NCI-H1417 treated with DMSO at 0.1 percent for 48 hours (cell line): Measurements from ENCODE around the gene MSX1.

Experiments used
- DNase-seq: peaks from one replicate; lab custom pipeline; 2025; lab: John Stamatoyannopoulos, UW

Gene MSX1

DNA sequence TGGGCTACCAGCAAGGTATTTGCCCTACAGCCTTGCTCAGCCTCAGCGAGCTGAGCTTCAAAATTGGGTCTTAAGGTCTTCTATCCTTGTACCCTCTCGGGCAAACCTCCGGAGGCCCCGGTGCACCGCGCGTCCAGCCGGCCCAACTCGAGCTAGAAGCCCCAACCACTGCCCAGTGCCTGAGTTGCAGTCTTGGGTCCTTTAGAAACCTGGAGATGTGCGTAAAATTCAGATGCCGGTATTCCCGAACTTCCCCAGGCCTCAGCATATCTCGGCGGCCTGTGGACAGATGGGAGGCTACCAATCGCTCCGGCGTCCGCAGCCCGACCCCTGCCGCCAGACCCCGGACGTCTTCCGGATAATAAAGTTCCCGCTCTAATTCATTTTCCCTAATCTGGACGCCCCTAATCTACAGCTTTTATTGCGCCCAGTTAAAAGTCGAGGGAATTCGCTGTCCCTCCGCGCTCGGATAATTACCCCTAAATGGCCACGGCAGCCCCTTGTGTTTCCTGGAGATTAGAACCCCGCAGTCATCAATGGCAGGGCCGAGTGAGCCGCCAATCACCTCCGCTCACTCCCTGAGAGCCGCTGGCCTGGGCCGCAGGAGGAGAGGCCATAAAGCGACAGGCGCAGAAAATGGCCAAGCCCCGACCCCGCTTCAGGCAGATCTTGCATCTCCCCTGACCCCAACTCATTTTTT lies 1.5 kb upstream of the MSX1 start:
- DNase-seq: no peak

DNA sequence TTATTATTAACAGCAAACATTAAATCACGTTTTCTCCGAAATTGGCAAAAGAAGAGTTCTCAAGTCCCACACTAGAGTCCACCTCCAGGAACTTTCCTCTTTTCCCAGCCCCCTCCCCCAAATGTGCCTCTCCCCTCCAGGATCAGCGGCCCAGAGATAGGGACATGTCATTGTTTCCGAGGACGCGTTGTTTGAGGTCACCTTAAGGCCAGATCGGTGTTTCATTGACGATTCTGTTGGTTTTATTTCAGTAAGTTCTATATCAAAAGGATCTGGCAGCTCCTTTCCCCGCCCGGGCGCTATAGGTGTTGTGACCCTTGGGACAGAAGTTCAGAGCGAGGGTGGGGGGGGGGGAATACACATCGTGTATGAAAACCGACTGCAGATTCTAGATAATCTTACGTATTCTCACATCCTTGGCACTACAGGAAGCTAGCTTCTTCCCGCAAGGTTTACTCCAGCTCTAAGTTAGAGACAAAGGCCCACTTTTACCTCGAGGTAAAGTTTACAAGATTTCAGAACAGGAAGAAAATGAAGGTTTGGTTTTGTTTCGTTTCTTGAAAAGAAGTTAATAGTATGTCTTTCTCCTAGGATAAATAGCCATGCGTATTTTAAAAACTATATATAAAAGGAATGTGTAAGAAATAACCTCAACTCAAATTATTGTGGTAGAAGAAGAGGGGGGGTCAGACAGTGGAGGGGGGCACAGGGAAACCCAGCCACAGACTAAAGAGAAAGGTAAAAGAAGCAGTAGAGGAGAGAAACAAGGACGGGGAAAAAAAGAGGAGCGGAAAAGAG lies 739 bp upstream of the MSX1 start:
- no peak for DNase-seq

DNA sequence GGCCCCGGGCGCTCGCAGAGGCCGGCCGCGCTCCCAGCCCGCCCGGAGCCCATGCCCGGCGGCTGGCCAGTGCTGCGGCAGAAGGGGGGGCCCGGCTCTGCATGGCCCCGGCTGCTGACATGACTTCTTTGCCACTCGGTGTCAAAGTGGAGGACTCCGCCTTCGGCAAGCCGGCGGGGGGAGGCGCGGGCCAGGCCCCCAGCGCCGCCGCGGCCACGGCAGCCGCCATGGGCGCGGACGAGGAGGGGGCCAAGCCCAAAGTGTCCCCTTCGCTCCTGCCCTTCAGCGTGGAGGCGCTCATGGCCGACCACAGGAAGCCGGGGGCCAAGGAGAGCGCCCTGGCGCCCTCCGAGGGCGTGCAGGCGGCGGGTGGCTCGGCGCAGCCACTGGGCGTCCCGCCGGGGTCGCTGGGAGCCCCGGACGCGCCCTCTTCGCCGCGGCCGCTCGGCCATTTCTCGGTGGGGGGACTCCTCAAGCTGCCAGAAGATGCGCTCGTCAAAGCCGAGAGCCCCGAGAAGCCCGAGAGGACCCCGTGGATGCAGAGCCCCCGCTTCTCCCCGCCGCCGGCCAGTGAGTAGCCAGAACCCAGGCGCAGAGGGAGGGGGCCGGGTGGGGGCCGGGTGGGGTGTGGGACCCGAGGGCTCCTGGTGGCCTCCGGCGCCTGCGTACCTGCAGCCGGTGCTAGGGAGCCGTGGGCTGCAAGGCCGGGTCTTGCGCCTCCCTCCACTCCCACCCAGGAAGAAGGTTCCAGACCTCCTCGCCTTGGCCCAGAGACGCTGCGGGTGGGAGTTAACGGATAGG lies 534 bp downstream of the MSX1 start:
- no peak for DNase-seq

DNA sequence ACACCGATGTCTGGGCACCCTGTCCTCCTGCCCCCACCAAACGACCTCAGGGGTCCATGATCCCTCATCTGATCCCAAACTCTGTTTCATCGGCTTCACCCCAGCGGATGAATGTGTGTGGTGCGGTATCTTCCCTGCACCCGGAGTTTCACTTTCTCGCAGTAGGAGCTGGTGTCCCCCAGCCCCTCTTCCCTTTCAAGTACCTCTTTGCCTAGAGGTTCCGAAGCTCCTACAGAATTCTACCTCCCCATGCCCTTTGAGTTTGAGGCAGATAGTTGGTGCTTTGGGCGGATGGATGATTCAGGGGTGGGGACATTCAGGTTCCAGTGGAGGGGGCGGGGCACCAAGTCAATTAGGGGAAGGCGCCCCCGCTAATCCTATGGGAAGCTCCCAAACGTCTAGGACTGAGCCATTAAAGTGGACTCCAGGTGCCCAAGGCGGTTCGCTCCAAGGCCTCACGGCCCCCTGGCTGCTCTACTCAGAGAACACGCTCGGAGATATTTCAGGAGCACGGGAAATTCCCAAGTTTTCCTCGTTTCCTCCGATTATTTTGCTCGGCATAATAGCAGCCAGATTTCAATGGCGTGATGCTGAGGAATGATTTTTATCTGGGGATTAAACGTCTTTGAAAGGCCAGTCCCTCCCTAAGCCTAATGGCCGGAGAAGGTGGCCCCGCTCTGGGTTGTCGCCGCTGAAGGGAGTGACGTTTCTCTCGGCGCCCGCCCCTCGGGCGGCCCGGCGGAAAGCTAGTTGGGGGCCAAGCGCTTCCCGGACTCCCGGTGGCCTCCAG lies 1.3 kb downstream of the MSX1 start:
- no peak for DNase-seq

DNA sequence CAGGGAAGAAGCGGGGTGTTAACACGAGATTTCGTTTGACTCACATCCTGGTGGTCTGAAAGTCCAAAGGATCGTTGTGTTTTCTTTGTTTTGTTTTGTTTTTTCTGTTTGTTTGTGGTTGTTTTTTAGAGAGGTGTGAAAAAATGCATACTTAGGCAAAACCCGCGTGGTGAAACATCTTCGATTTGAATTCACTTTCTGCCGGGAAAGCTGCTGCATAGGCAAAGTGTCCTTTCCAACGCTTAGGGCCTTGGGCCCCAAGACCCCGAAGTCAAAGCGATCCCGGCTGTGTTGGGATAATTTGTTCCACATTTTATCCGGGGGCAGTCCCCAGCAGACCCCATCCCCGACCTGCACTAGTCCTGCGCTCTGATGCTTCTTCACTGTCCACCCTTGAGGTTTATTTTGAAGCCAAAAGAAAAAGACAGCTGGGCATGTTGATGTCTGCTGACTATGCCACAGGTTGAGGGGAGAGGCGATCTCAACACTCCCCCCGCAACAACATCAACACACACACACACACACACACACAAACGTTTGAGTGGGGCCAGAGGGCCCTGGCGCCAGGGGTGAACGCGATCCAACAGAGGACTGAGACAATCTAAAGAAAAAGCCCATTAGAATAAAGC lies 2.0 kb downstream of the MSX1 start:
- DNase-seq: no peak

DNA sequence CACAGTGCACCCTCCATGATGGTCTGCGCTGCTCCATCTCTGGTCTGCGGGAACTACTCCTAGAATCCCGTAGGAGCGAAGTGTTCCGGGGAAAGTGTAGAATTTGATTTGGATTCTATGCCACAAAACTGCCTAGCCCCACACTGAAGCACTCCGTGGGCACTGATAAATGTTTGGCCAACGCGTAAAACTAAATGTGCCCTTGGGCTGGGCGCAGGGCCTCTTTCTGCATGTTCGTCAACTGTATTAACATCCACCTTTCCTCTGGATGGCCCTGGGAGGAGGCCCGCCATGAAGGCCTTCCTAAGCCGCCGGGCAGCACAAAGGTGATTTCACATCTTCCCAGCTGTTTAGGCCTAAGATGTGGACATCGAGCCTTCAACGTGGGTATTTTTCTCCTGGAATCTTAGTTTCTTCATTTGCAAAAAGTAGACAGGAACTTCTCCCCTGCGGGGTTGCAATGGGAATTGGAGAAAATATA lies 2.6 kb downstream of the MSX1 start:
- no peak for DNase-seq

DNA sequence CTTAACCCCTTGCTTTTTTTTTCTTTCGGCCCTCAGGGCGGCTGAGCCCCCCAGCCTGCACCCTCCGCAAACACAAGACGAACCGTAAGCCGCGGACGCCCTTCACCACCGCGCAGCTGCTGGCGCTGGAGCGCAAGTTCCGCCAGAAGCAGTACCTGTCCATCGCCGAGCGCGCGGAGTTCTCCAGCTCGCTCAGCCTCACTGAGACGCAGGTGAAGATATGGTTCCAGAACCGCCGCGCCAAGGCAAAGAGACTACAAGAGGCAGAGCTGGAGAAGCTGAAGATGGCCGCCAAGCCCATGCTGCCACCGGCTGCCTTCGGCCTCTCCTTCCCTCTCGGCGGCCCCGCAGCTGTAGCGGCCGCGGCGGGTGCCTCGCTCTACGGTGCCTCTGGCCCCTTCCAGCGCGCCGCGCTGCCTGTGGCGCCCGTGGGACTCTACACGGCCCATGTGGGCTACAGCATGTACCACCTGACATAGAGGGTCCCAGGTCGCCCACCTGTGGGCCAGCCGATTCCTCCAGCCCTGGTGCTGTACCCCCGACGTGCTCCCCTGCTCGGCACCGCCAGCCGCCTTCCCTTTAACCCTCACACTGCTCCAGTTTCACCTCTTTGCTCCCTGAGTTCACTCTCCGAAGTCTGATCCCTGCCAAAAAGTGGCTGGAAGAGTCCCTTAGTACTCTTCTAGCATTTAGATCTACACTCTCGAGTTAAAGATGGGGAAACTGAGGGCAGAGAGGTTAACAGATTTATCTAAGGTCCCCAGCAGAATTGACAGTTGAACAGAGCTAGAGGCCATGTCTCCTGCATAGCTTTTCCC lies 3.4 kb downstream of the MSX1 start:
- DNase-seq: no peak

DNA sequence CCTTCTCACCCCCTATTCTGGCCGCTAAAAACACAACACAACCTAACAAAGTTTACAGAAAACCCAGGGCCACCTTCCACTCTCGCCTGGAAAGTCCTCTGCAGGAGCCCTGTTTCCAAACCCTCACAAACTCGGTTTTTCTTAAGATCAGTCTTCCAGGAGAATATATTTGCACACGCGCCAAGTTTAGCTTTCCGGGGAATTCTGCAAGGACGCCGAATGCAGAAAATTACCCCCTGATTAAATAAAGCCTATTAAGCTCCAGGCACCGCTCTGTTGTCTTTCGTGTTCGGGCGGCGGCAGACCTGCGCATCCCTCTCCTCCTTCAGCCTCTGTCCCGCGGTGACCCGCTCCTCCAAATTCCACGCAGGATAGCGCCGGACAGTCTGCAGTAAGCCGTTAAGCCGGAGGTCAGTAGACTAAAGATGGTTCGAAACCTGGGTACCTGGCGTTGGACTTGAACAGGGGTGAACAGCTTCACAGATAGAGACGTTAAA lies 5.0 kb downstream of the MSX1 start:
- DNase-seq: no peak

DNA sequence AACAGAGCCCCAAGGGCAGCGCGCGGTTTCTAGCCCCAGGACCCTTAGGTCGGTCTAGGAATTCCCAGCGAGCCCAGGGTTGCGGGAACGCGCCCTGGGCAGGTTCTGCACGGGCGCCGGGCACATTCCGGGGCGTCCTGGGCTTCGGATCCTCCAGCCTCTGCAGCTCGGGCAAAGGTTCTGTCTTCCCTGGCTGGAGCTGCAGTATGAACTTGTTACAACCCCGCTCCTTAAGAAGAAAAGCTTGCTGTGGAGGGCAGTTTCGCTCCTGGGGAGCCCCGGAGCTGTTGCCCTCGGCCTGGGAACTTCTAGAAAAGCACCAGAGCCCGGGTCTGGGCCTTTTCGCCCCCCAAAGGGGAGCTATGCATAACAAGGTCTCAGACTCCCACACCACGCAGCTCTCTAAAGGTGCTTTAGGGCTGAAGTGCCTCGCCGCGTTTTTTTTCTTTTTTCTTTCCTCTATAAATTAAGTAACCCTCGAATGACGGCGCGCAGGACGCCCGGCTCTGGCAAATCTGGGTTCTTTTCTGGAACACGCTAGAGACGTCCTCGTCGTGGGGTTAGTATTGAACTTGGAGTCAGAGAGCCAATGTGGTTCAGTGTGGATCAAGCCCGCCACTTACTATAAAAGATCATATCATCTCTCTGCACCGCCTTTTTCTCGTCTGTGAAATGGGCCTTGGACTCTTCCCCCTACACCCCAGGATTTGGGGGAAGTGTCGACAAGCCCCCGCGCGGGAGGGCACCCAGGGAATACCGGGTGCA lies 5.7 kb downstream of the MSX1 start:
- no peak for DNase-seq

DNA sequence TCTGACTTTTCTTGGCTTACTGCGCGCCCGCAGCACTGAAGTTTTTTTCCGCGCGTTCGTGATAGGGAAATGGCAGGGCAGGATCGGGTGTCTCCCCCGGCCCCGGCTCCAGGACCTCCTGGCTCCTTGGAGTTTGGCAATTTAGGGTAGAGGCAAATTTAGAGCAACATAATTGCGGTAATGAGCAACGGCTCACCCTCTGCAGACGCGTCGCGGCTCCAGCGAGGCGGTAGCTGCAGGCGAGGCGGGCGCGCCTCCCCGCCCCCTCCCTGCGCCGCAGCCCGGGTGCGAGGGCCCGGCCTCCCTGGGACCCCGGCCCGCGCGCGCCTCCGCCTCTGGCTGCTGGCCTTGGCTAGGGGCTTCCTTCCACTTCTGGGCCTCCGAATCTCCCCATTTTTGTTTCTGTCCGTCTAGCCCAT lies 6.2 kb downstream of the MSX1 start:
- DNase-seq: no peak

DNA sequence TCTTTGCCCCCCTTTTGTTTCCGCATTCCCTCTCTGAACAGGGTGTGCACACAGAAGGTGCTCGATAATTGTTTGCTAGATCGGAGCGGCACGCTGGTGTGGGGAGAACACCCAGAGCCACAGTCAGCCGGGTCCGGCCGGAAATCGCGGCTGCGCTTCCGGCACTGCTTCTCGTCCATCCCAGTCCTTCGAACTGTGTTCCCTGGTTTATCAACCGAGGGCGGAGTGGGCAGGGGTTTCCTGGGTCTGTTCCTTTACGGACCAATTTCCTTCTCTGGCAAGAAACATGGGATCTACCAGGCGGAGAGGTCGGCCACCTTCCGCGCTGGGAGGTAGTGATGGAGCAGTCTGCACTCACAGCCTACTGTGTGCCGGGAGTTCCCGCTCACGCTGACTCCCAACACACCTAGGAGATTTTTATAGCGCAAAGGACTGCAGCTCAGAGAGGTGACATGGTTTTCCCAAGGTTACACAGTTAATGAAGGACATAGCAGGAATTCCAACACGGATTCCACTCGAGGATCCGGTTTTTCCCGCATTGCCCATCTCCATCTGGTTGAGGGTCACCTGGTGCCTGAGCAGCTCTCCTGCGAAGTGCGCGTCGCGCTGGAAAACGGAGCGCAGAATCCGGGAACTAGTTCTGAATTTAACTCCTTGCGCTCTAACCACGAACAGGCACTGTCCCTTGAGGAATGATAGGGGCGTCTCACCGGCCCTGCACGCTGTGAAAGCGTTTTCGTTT lies 6.8 kb downstream of the MSX1 start:
- no peak for DNase-seq

DNA sequence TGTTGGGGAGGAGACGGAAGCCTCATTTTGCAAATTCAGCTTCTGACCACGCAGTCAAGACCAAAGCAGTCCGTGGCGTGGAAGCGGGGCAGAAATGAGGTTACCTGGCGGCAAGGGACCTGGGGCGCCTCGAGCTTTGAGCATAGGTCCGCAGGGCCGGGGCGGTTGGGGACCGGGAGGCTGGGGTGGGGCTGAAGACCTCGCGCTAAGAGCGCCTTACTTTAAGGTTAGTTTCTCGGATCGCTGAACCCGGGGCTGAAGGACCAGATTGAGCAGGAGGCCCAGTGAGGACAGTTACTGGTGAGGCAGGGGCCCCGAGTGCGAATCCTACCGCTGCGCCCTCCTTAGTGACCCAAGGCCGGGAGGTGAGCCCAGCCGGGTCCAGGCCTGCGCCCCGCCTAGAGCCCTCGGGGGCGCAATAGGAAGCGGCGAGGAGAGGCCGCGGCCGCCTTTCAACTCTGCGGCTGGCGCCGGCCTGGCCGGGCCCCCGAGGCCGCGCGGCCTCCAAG lies 7.5 kb downstream of the MSX1 start:
- DNase-seq: no peak

DNA sequence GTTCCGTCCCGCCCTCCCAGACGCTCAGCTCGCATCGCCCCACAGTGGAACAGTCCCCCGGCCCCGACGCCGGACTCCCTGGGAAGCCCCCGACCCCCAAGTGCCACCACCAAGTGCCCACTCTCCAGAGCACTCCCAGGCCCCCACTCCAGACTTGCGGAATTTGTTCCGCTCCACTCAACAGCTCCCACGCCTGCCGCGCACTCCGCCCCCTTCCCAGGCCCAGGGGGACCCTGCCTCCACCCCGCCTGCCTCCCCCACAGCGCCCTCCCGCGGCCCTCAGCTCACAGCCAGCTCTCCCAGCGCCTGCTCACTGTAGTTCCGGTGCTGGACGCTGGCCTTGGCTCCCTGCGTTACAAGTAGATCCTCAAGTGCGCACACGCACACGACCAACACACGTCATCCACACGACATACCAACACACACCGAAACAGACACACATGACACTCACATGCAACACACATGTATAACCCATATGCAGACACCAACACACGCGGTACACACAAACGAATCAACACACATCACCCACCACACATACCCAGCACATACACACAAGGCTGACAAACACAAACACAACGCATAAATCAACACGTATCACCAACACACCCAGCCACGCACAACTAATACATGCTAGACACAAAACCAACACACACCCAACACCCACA lies 8.0 kb downstream of the MSX1 start:
- no peak for DNase-seq

DNA sequence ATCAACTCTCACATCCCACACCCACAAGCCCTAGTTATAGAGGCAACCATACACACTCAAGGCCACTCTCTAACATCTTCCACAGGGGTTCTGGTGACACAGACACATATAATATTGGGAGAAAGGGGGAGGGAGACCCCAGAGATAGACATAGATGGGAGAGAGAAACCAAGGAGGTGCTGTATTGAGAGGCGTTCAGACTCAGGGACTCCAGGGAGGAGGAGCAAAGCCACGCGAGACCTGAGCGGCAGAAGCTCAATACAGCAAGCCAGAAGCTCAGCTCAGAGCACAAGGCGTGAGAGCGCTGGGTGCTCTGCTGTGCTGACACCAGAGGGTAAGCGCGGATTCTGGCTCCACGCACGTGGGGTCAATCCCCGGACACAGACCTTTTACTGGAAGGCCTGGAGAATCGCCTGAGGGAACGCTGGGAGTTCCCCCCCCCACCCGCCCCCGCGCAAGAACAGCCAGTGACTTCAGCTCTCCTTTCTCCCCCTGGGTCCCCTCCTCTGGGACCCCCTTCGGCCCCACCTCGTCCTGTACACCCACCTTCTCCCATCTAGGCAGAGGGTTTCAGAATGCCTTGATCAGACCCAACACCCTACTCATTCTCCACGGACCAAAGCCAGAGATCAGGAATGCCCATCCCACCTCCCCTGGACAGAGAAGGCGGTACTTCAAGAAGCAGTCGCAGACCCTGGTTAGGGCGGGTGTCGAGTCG lies 8.7 kb downstream of the MSX1 start:
- no peak for DNase-seq

DNA sequence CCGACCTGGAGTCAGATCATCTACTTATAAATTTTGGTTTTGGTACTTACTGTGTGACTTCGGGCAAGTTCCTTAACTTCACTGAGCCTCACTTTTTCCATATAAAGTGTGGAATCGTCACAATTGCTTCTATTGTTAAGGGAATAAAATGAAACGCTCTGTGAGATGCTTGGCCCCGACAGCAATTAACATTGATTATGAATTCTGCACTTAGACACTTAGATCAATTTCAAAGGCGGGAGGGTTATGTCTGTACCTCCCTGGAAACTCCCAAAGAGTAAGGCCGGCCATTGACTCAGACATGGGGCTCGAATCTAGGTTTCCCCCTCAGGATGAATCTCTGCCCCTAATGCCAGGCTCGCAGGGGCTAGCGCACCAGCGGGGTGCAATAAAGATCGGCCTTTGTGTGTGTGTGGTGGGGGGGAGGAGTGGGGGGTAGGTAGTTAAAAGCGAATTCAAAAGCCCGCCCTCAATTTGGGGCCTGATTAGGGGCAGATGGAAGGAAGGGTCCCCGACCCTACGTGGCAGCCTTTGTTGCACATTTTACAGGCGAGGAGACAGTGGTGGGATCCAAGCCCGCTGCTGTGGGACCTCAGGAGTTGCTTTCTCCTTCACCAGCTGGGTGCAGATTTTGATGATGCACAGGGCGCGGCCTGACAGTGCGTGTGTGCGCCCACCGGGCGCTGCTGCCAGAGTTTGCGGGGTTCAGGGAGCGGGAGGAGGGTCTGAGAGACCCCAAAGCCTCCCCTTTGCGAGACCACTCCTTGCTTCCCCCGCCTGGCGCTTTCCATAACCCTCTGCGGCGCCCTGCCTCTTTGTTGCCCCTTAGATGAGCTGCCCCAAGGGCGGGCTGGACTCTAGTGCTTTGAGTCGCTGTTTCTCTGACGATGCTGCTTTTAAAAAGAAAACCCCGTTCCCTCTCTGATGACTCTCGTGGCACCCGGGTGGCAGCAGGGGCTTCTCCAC lies 9.6 kb downstream of the MSX1 start:
- DNase-seq: no peak
